ENCODE results near the gene ARL6IP1. TPM values are rescaled to one million over a fixed set of nuclear protein-coding genes. Genes with fewer than 3 reads are reported as not detected.
"Not testable (repeated sequence)": the region's sequence is repeated elsewhere in the genome, so short reads cannot be mapped to it uniquely, and the experiment has no call there.

Gene ARL6IP1
- total RNA-seq, 1 experiment from 2014 or later = 343 TPM

DNA sequence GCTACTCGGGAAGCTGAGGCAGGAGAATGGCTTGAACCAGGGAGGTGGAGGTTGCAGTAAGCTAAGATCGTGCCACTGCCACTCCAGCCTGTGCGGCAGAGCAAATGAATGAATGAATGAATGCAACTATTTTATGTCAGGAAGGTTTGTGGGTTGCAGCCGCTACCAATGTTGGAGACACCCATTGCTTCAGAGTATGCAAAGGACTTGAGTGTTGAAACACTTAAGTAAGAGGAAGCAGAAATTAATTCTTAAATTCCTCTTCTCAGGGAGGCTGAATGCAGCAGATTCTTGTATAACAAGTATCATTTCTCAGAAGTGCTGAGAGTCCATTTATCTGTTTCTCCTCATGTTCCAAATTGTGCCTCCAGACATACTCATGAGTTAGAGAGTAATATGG lies 26.7 kb downstream of the ARL6IP1 start:
- POLR2A ChIA-PET = interaction anchor here (0.6 kb wide), 1 partner anchor 66 kb away, joined by 3 read pairs; no protein-coding TSS in a partner anchor
- H3K27ac ChIP-seq (ENCODE audit: low read length); H3K9me3 ChIP-seq (ENCODE audit: control insufficient read depth, insufficient read depth, low read depth, low read length); CTCF ChIA-PET; BruUV-seq (replicated peaks); in situ Hi-C loops (cut with HindIII; ENCODE audit: low pct_unique_long_range_greater_than_20kb, low sequenced_read_pairs); H3K4me3 ChIP-seq (ENCODE audit: low read depth in 2 of 2, low read length in 2 of 2); ATAC-seq; H3K4me1 ChIP-seq (ENCODE audit: control insufficient read depth, insufficient read depth, low read length); H3K27me3 ChIP-seq (ENCODE audit: control insufficient read depth, insufficient read depth, low read length); intact Hi-C loops (cut with micrococcal nuclease; ENCODE audit: unreplicated experiment); H3K36me3 ChIP-seq (ENCODE audit: control insufficient read depth, insufficient read depth, low read length); DNase-seq (ENCODE audit: low read depth, low spot score): not testable (repeated sequence)

- DNase-seq (ENCODE audit: low read depth, low spot score); POLR2A ChIA-PET; H3K27ac ChIP-seq (ENCODE audit: low read length); ATAC-seq; H3K36me3 ChIP-seq (ENCODE audit: control insufficient read depth, insufficient read depth, low read length); BruUV-seq (replicated peaks); H3K9me3 ChIP-seq (ENCODE audit: control insufficient read depth, insufficient read depth, low read depth, low read length); H3K27me3 ChIP-seq (ENCODE audit: control insufficient read depth, insufficient read depth, low read length); CTCF ChIA-PET; H3K4me3 ChIP-seq (ENCODE audit: low read depth in 2 of 2, low read length in 2 of 2); H3K4me1 ChIP-seq (ENCODE audit: control insufficient read depth, insufficient read depth, low read length); in situ Hi-C loops (cut with HindIII; ENCODE audit: low pct_unique_long_range_greater_than_20kb, low sequenced_read_pairs); intact Hi-C loops (cut with micrococcal nuclease; ENCODE audit: unreplicated experiment): not testable (repeated sequence)
Measured at GRCh38 chr16:18772171-18772570, 29.2 kb downstream of the ARL6IP1 start.

DNA sequence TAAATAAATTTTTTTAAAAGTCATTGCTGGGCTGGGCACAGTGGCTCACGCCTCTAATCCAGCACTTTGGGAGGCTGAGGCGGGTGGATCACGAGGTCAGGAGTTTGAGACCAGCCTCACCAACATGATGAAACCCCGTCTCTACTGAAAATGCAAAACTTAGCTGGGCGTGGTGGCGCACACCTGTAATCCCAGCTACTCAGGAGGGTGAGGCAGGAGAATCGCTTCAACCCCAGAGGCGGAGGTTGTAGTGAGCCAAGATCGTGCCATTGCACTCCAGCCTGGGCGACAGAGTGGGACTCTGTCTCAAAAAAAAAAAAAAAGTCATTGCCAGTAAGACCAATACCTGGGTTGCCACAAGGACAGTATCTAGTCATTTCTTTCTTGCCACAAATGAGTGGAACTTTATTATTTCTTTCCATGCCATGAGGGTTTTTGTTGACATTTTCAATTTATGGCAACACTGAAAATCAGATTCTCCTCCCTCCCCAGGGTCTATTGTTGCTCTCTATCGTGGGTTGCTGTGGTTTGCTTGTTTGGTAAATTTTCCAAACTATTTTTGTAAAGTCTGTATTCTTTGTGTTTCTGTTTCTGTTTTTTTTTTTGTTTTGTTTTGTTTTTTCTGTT lies 30.9 kb downstream of the ARL6IP1 start:
- ATAC-seq; H3K4me3 ChIP-seq (ENCODE audit: low read depth in 2 of 2, low read length in 2 of 2): not testable (repeated sequence)
- POLR2A ChIA-PET = interaction anchor here (0.6 kb wide), 2 partner anchors 20 to 288 kb away, joined by 5 to 7 read pairs; partner anchors contain the start of gene RPS15A

GRCh38 chr16:18767217-18767616 lies 34.1 kb downstream of the ARL6IP1 start:
- H3K9me3 ChIP-seq (ENCODE audit: control insufficient read depth, insufficient read depth, low read depth, low read length); in situ Hi-C loops (cut with HindIII; ENCODE audit: low pct_unique_long_range_greater_than_20kb, low sequenced_read_pairs); POLR2A ChIA-PET; H3K27ac ChIP-seq (ENCODE audit: low read length); intact Hi-C loops (cut with micrococcal nuclease; ENCODE audit: unreplicated experiment); CTCF ChIA-PET; H3K4me3 ChIP-seq (ENCODE audit: low read depth in 2 of 2, low read length in 2 of 2); H3K4me1 ChIP-seq (ENCODE audit: control insufficient read depth, insufficient read depth, low read length); H3K27me3 ChIP-seq (ENCODE audit: control insufficient read depth, insufficient read depth, low read length); H3K36me3 ChIP-seq (ENCODE audit: control insufficient read depth, insufficient read depth, low read length); ATAC-seq; BruUV-seq (replicated peaks); DNase-seq (ENCODE audit: low read depth, low spot score): not testable (repeated sequence)

More for the DNA sequence above, 30.9 kb downstream of the ARL6IP1 start:
- H3K27me3 ChIP-seq (ENCODE audit: control insufficient read depth, insufficient read depth, low read length); BruUV-seq (replicated peaks); DNase-seq (ENCODE audit: low read depth, low spot score); H3K36me3 ChIP-seq (ENCODE audit: control insufficient read depth, insufficient read depth, low read length); H3K9me3 ChIP-seq (ENCODE audit: control insufficient read depth, insufficient read depth, low read depth, low read length); CTCF ChIA-PET; H3K27ac ChIP-seq (ENCODE audit: low read length); intact Hi-C loops (cut with micrococcal nuclease; ENCODE audit: unreplicated experiment); H3K4me1 ChIP-seq (ENCODE audit: control insufficient read depth, insufficient read depth, low read length); in situ Hi-C loops (cut with HindIII; ENCODE audit: low pct_unique_long_range_greater_than_20kb, low sequenced_read_pairs): not testable (repeated sequence)

DNA sequence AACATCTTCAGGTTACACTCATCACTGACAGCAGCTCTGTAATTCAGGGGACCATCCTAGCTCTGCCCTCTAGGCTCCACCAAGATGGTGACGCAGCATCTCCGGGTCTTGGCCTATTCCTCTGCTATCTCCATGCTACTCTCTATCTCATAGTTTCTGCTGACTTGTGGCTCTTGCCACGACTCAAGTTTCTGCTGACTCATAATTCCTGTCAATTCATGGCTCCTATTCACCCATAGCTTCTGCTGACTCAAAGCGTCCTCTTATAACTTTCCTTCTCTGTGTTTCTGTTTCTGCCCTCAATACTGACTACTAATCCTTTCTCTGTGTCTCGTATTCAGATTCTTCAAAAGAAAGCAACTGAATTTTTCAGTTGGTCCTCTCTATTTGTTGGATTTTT lies 38.6 kb downstream of the ARL6IP1 start:
- DNase-seq (ENCODE audit: low read depth, low spot score); CTCF ChIA-PET; H3K4me1 ChIP-seq (ENCODE audit: control insufficient read depth, insufficient read depth, low read length); H3K4me3 ChIP-seq (ENCODE audit: low read depth in 2 of 2, low read length in 2 of 2); POLR2A ChIA-PET; H3K9me3 ChIP-seq (ENCODE audit: control insufficient read depth, insufficient read depth, low read depth, low read length); H3K27ac ChIP-seq (ENCODE audit: low read length); intact Hi-C loops (cut with micrococcal nuclease; ENCODE audit: unreplicated experiment); BruUV-seq (replicated peaks); H3K27me3 ChIP-seq (ENCODE audit: control insufficient read depth, insufficient read depth, low read length); H3K36me3 ChIP-seq (ENCODE audit: control insufficient read depth, insufficient read depth, low read length); ATAC-seq; in situ Hi-C loops (cut with HindIII; ENCODE audit: low pct_unique_long_range_greater_than_20kb, low sequenced_read_pairs): not testable (repeated sequence)

Measured in Panc1 (cell line).